CD4-positive, alpha-beta T cell treated with Interleukin-6 for 4 hours (primary cell): ENCODE measurements around the gene ISOC2.
"Not testable (repeated sequence)": the region's sequence is repeated elsewhere in the genome, so short reads cannot be mapped to it uniquely, and the experiment has no call there.

Experiments used
- DNase-seq: peaks from one replicate; pipeline ENCODE4 v3.0.0-alpha.2; 2020; ENCODE audit warnings: mixed read lengths

ISOC2 gene

GRCh38 chr19:55436847-55437246, 24.6 kb downstream of the ISOC2 start:
- no peak for DNase-seq

- DNase-seq = no peak
Observed at GRCh38 chr19:55435020-55435419, 26.4 kb downstream of the ISOC2 start.

GRCh38 chr19:55434356-55434919, 27.0 kb downstream of the ISOC2 start:
- DNase-seq = no peak

GRCh38 chr19:55433292-55433691, 28.1 kb downstream of the ISOC2 start:
- DNase-seq = no peak

- no peak for DNase-seq
Observed at GRCh38 chr19:55432241-55432959, 29.0 kb downstream of the ISOC2 start.

- DNase-seq = no peak
Observed at GRCh38 chr19:55431183-55431582, 30.3 kb downstream of the ISOC2 start.

- DNase-seq = no peak
Observed at GRCh38 chr19:55426042-55426441, 35.4 kb downstream of the ISOC2 start.

GRCh38 chr19:55424518-55424917, 36.9 kb downstream of the ISOC2 start:
- DNase-seq = no peak

GRCh38 chr19:55423225-55424005, 38.0 kb downstream of the ISOC2 start:
- no peak for DNase-seq

GRCh38 chr19:55421281-55421680, 40.2 kb downstream of the ISOC2 start:
- peak; percentile 70 for DNase-seq

GRCh38 chr19:55419624-55420236, 41.7 kb downstream of the ISOC2 start:
- DNase-seq = no peak

- no peak for DNase-seq
Observed at GRCh38 chr19:55419103-55419502, 42.3 kb downstream of the ISOC2 start.

GRCh38 chr19:55418185-55418584, 43.3 kb downstream of the ISOC2 start:
- DNase-seq = peak; percentile 68

GRCh38 chr19:55410168-55410567, 51.3 kb downstream of the ISOC2 start:
- no peak for DNase-seq

GRCh38 chr19:55409179-55409578, 52.3 kb downstream of the ISOC2 start:
- DNase-seq = not testable (repeated sequence)

GRCh38 chr19:55408533-55408872, 52.9 kb downstream of the ISOC2 start:
- no peak for DNase-seq

- peak; percentile 97 for DNase-seq
Observed at GRCh38 chr19:55407800-55408532, 53.5 kb downstream of the ISOC2 start.

GRCh38 chr19:55407550-55407799, 54.0 kb downstream of the ISOC2 start, which contains the start of gene UBE2S:
Gene UBE2S, minus strand, starts transcription at chr19:55407788. Its CDS starts 199 bp downstream, at chr19:55407589.
- DNase-seq = not testable (repeated sequence)

- DNase-seq = peak; percentile 41
Observed at GRCh38 chr19:55406826-55407549, 54.5 kb downstream of the ISOC2 start.

- DNase-seq = no peak
Observed at GRCh38 chr19:55406091-55406825, 55.2 kb downstream of the ISOC2 start.

GRCh38 chr19:55405638-55406037, 55.8 kb downstream of the ISOC2 start:
- no peak for DNase-seq
